SU-DHL-6 (cell line): ENCODE data around the gene RALY.
A peak's percentile ranks its signal among the peaks of the same experiment; 100 is the strongest.

Experiments used
- H2AFZ ChIP-seq: fragments of 200-600 bp; sonication (generic); 2 replicates; pipeline ENCODE4 v1.6.1; 2014; ENCODE audit warnings: low read depth, mild to moderate bottlenecking, moderate library complexity, mixed read lengths, antibody characterized with exemption, low read length; ENCODE audit not compliant: severe bottlenecking
- H3F3A ChIP-seq: fragments of 200-600 bp; shearing (Covaris generic); 2 replicates; pipeline ENCODE4 v1.6.0; 2016; ENCODE audit warnings: antibody characterized with exemption, mild to moderate bottlenecking; ENCODE audit not compliant: insufficient read depth
- H3K27ac ChIP-seq: fragments of 200-600 bp; sonication (generic); 2 replicates; pipeline ENCODE4 v1.5.1; 2016; ENCODE audit warnings: low read depth, mild to moderate bottlenecking, low read length, moderate library complexity, mixed read lengths
- H3K27me3 ChIP-seq: fragments of 200-600 bp; sonication (generic), shearing (Covaris generic); 2 replicates; pipeline ENCODE4 v1.6.0; 2014; ENCODE audit warnings: mild to moderate bottlenecking, low read length
- H3K36me3 ChIP-seq: fragments of 200-600 bp; sonication (generic); 2 replicates; pipeline ENCODE4 v1.6.1; 2014; ENCODE audit warnings: mild to moderate bottlenecking, low read length, mixed read lengths
- H3K4me2 ChIP-seq: fragments of 300-600, 200-600 bp; shearing (Covaris generic), sonication (generic); 2 replicates; pipeline ENCODE4 v1.6.0; 2014; ENCODE audit warnings: low read length, low read depth, mild to moderate bottlenecking; ENCODE audit not compliant: poor library complexity, severe bottlenecking
- H3K4me3 ChIP-seq: fragments of 200-600 bp; sonication (generic); 2 replicates; pipeline ENCODE4 v1.5.1; 2014; ENCODE audit warnings: antibody characterized with exemption, low read length, mild to moderate bottlenecking, mixed read lengths; ENCODE audit not compliant: insufficient read depth, poor library complexity, severe bottlenecking
- H3K79me2 ChIP-seq: fragments of 200-600 bp; sonication (generic); 2 replicates; pipeline ENCODE4 v1.6.1; 2014; ENCODE audit warnings: mild to moderate bottlenecking, low read length, moderate library complexity; ENCODE audit not compliant: insufficient read depth
- H3K9ac ChIP-seq: fragments of 200-600 bp; sonication (generic); 2 replicates; pipeline ENCODE4 v1.7.0; 2014; ENCODE audit warnings: mild to moderate bottlenecking, low read length
- H3K9me2 ChIP-seq: fragments of 200-600 bp; sonication (generic); replicated peaks from 2 replicates; pipeline ENCODE4 v1.6.1; 2014; ENCODE audit warnings: low read length; ENCODE audit not compliant: insufficient read depth
- H3K9me3 ChIP-seq: fragments of 200-600 bp; sonication (generic); 2 replicates; pipeline ENCODE4 v1.6.1; 2014; ENCODE audit warnings: low read length, mixed read lengths; ENCODE audit not compliant: insufficient read depth
- H4K20me1 ChIP-seq: fragments of 200-600 bp; sonication (generic); 2 replicates; pipeline ENCODE4 v1.6.1; 2014; ENCODE audit warnings: low read depth, mild to moderate bottlenecking, antibody characterized with exemption, low read length, moderate library complexity, mixed read lengths
- CTCF ChIP-seq: fragments of 200-600 bp; sonication (generic); IDR thresholded peaks from one replicate; pipeline ENCODE4 v1.5.1; 2017; ENCODE audit warnings: antibody characterized with exemption, mild to moderate bottlenecking, low read length, moderate library complexity; ENCODE audit not compliant: insufficient read depth, poor library complexity, severe bottlenecking
- EZH2phosphoT487 ChIP-seq: fragments of 200-600 bp; sonication (generic), shearing (Covaris generic); conservative IDR thresholded peaks from 2 replicates; pipeline ENCODE4 v1.6.1; 2018; ENCODE audit warnings: mild to moderate bottlenecking, antibody characterized with exemption, low read length, moderate library complexity, mixed read lengths

The RALY gene

GRCh38 chr20:34124469-34125249, 130.9 kb downstream of the RALY start:
- H3F3A ChIP-seq, result no peaks in the 10 kb centered on the region
- no peak overlapping the region for H3K27ac ChIP-seq
- H3K9ac ChIP-seq, result no peak overlapping the region
- no peaks in the 10 kb centered on the region for H3K36me3 ChIP-seq
- no peaks in the 10 kb centered on the region for H3K79me2 ChIP-seq
- H3K4me2 ChIP-seq, result no peak overlapping the region
- no peaks in the 10 kb centered on the region for H3K27me3 ChIP-seq
- no peaks in the 10 kb centered on the region for H4K20me1 ChIP-seq
- no peak overlapping the region for H2AFZ ChIP-seq
- H3K9me3 ChIP-seq, result no peaks in the 10 kb centered on the region
- no peak overlapping the region for H3K4me3 ChIP-seq
- no peaks in the 10 kb centered on the region for H3K9me2 ChIP-seq
- TF ChIP-seq EZH2phosphoT487 (no peak), CTCF (no peak)

GRCh38 chr20:34127792-34128191, 134.1 kb downstream of the RALY start:
- TF ChIP-seq CTCF (no peak), EZH2phosphoT487 (no peak)
- no peaks in the 10 kb centered on the region for H3K27me3 ChIP-seq
- H3K9ac ChIP-seq, result no peak overlapping the region
- H3F3A ChIP-seq, result no peaks in the 10 kb centered on the region
- no peak overlapping the region for H3K4me2 ChIP-seq
- H3K9me3 ChIP-seq, result no peaks in the 10 kb centered on the region
- H4K20me1 ChIP-seq, result no peaks in the 10 kb centered on the region
- no peaks in the 10 kb centered on the region for H3K9me2 ChIP-seq
- no peaks in the 10 kb centered on the region for H3K36me3 ChIP-seq
- H2AFZ ChIP-seq, result no peak overlapping the region
- H3K4me3 ChIP-seq, result no peak overlapping the region
- no peak overlapping the region for H3K27ac ChIP-seq
- no peaks in the 10 kb centered on the region for H3K79me2 ChIP-seq

GRCh38 chr20:34129518-34130162, 135.9 kb downstream of the RALY start:
- H3K9me3 ChIP-seq, result no peaks in the 10 kb centered on the region
- no peaks in the 10 kb centered on the region for H3F3A ChIP-seq
- no peaks in the 10 kb centered on the region for H3K9me2 ChIP-seq
- H4K20me1 ChIP-seq, result no peaks in the 10 kb centered on the region
- peak overlapping the region; percentile 56 for H3K4me2 ChIP-seq
- no peak overlapping the region for H3K27ac ChIP-seq
- peak overlapping the region; percentile 20; the same call in 1 of the 2 replicates for H3K9ac ChIP-seq
- H3K36me3 ChIP-seq, result no peaks in the 10 kb centered on the region
- H3K27me3 ChIP-seq, result no peaks in the 10 kb centered on the region
- H3K4me3 ChIP-seq, result peak overlapping the region; percentile 14
- H3K79me2 ChIP-seq, result no peaks in the 10 kb centered on the region
- H2AFZ ChIP-seq, result peak overlapping the region; percentile 75
- TF ChIP-seq CTCF, result peak; percentile 48
- TF ChIP-seq EZH2phosphoT487, result no peak
